GM19397 (cell line): ENCODE data around the gene NRN1L.

Experiments used
- ATAC-seq: cut with Tn5 transposase; IDR thresholded peaks from one replicate; pipeline ENCODE4 v1.9.1; 2021; ENCODE audit warnings: mild to moderate bottlenecking, moderate library complexity; ENCODE audit not compliant: unreplicated experiment

NRN1L gene

GRCh38 chr16:67934306-67935100, 49.8 kb downstream of the NRN1L start:
- no peak for ATAC-seq

- no peak for ATAC-seq
Observed at GRCh38 chr16:67935101-67935401, 50.4 kb downstream of the NRN1L start.

GRCh38 chr16:67935402-67936123, 50.9 kb downstream of the NRN1L start:
- peak; percentile 83 for ATAC-seq
